Midbrain (tissue), 1 donor: ENCODE results near the gene IL20RB.
"Not testable (repeated sequence)": the region's sequence is repeated elsewhere in the genome, so short reads cannot be mapped to it uniquely, and the experiment has no call there.

Source experiments
- DNase-seq: peaks from one replicate; lab custom pipeline; 2025; lab: John Stamatoyannopoulos, UW

IL20RB gene

DNA sequence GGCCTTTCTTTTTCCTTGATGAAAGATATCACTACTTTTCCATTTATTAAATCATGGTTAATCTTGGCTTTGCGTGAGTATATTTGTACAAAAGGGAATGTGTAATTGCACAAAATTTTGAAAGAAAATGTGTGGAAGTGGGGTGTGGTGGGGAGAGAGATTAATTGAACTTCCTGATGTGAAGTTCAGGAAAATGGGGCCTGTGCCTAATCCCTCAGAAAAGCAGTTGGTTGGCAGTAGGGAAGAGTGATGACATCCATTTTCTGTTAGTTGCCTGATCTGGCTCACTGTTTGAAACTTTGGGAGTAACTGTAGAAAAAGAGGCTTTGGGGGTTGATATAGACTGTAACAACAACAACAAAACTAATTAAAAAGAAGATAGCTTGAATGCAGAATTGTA, 10.8 kb upstream of the IL20RB start:
- DNase-seq, result no peak

DNA sequence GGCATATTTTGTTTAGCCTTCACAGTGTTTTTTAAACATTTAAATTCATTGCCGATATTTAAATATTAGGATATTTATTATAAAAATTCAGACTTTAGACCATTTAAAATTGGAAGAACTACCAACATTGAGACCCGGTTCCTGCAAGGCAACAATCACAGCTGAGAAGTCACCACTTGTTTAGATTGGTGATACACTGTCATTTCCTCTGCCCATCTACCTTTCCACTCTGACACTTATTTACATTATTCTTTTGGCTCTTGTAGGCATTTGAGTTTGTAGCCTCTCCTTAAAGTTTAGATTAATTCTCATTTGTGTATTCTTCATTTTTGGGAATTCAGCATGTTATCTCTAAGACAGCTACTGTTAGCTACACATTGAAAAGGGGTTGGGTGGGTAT, 10.3 kb upstream of the IL20RB start:
- no peak for DNase-seq

DNA sequence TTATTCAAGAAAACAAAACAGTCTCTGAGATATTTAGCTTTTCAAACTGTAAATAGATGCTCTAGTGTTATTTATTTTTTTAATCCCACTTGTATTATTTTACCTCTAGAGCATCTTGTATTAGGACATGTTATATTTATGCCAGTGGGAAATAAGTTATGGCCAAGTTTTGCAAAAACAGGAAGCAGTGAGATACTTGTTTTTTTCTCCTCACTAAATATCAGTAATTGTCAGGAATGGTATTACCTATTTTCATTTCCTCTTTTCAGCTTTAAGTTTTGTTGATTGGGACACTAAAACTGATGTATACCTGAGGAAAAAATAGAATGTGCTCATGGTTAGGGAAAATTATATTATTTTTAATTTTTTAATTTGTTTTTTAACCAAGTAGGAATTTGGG, 8.6 kb upstream of the IL20RB start:
- DNase-seq, result no peak

DNA sequence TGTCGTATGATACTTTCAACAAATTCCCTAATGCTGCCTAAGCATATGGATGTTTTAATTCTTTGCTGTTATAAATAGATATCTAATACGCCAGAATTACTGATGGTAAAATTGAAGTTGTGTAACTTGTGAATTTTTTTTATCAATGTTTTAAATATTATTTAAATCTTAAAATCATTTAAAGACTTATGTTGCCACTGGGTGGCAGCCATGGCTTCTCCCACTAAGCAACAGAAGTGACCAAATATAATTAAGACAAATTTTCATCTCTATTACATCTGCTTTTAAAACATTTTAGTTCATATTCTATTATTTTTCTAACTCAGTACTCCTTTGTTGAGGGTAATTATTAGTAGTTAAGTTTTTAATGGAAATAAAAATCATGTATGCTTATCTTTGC, 8.1 kb upstream of the IL20RB start:
- no peak for DNase-seq

DNA sequence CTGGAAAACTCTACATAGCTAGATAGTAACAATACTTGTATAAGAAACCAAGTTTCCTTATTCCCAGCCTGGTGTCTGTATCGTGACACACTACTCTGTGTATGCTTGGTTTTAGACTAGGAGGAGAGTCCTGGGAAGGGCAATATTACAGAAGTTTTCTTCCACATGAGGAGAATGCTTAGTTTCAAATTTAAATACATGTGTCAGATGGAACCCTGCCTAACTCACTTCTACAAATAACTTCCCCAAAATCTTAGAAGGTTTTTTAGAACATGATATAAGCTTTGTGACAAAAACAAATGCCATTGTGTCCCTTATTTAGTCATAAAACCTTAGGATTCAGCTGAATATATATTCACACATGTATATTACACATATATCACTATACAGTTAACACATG, 7.2 kb upstream of the IL20RB start:
- no peak for DNase-seq

DNA sequence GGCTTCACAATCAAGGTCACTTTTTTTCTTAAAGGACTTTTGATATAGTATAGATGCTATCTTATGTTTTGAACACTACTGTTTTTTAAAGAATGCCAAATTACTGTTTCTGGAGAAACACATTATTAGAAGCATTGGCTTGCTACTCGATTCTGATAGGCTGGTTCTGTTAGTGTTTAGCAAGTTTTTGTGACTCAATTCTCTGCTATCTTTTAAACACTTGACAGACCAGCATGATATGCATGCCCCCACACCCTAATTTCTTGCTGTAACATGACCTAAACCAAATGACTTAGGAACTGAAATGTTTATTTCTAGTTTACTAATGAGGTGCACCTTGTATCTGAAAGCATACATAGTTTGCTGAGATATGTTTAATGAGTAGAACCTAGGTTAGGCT, 5.5 kb upstream of the IL20RB start:
- no peak for DNase-seq

DNA sequence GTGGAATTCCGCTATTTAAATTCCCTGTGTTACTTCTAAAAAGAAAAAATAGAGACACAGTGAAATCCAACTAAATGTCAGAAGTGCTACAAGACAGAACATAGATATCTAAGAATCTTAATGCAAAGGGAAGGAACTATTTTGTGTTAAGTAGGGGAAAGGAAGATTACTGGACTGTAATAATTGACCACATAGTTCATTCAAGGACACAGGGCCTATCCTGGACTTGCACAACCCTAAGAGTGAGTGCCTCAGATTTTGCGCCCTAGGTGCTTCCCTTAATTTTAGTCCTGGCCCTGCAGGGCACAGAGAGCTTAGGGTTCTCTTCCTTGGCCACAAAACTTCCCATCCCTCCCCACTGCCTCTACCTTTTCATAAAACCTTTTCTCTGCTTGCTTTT, 3.5 kb upstream of the IL20RB start:
- no peak for DNase-seq

DNA sequence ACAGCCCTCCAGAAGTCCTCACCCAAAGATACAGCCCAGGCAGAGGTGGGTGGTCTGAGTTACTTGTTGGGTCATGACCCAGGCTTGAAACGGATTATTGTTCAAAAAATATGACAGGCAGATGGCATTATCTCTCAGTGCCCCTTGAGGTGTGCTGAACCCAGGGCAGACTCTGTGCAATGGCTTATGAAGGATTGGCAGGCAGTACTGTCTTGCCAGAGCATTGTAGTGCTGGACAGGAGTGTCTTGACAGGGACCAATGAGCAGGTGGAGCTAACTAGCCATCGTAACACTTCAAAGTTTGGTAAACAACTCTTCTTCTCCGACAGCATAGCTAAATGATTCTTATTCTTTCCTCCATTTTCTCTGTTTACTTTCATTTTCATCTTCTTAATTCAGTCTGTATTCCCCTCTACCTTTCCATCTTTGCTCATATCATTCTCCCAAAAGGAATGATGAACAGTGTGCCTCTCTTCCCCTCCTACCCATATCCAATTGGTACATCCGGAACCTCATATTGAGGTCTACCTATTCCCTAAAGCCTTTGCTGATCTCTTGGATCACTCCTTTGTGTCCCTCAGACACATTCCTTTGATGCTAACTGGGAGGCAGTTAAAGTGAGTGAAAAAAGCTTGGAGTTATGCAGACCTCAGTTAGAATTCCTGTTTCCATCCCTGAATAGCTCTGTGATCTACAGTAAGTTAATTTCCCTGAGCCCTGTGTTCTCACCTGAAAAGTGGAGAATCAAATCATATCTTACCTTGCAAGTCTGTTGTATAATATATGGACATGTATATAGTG, 2.6 kb upstream of the IL20RB start:
- DNase-seq, result no peak

DNA sequence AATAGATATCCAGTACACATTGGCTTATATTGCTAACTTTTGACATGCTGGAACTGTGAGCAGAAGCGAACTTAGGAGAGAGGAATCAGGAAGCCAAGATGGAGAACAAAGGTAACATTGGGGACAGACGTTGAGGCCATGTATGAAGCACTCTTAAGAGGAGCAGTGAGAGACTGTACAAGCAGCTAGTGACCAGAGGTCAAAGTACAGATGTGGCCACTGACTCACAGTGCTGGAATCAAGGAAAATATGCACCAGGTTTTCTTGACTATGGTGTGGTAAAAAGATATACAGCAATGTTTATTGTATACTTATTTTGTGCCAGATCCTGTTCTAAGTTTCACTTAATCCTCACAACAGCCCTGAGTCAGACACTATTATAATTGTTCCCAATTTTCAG, 2.0 kb upstream of the IL20RB start:
- no peak for DNase-seq

DNA sequence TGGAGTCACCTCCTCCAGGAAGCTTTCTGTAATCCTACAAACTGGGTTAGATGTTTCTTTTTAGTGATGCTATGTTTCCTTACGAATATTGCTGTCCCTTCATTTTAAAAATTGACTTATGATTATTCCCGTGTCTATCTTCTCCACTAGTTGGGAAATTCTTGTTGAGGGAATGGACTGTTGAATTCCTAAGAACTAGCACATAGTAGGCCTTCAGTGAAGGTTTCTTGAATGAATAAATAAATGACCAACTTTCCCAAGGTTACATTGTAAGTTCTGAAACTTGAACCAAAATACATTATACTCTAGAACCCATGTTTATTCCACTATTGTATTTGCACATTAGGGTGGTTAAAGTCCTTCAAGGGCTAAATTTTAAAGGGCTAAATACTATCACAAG, 812 bp upstream of the IL20RB start:
- no peak for DNase-seq

DNA sequence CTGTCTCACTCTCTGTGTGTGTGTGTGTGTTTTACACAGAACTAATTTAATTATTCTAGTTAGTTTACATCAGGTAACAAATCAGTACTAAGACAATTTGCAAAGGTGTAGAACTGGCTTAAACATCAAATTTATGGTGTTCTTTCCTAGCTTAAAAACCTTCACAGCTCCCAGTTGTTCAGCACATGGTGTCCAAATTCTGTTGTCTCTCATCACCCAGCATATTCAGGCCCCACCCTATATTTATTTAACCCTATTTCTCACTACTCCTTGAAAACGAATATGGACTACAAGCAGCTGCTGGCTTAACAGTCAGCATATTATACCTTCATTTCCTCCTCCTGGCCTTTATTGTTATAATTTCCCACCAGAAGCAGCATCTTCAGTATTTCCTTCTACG, 1.2 kb downstream of the IL20RB start:
- no peak for DNase-seq

DNA sequence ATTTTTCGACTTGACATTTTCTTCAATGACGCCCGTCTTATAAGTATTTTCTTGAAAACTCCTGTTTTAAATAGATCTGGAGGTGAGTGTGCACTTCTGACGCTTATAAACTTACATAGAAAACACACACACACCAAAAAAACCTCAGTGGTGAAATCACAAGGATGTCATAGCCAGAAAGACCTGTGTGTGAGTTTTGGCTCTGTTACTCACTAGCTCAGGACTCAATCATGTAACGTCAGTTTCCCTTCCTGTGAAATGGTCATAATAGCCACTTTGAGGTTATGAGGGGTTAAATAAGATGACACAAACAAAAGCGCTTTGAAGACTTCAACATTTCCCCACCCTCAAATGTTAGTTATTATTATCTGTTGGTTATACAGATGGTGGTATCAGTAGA, 1.8 kb downstream of the IL20RB start:
- no peak for DNase-seq

DNA sequence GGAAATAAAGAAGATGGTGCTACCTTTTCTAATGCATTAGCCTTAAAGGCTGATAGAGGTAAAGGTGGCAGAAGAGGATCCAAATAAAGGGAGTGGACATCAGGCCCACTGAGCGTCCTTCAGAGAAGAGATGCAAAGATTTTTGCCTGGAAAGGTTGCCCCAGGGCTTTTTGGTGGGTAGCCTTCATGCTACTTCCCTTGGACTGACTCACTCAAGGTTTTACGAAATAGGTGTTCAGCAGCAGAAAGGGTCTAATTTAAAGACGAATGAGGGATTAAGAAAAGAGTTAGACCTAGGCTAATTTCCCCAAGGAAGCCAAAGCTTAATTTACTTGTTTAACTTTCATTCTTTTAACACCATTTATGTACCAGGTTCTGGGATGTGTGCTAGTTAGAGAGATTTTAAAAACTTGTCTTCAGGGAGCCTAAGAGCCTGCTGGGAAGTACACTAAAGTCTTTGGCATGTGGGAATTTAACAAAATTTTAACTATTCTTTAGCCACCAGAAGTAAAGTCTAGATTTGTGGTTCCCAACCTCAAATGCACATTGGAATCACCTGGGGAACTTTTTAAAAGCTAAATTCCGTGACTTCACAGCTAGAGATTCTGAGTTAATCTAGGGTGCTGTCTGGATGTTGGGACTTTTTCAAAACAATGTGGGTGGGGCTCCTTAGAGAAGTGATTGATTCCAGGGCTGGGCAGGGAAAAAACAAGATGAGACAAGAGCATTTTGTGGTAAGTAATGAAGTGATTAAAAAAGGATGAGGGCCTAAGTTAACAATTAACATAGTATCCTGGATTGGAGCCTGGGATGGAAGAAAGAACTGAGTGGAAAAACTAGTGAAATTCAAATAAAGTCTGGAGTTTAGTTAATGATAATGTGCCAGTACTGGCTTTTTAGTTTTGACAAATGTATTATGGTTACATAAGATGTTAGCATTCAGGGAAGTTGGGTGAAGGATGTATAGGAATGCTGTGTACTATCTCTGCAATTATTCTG, 3.4 kb downstream of the IL20RB start:
- no peak for DNase-seq

DNA sequence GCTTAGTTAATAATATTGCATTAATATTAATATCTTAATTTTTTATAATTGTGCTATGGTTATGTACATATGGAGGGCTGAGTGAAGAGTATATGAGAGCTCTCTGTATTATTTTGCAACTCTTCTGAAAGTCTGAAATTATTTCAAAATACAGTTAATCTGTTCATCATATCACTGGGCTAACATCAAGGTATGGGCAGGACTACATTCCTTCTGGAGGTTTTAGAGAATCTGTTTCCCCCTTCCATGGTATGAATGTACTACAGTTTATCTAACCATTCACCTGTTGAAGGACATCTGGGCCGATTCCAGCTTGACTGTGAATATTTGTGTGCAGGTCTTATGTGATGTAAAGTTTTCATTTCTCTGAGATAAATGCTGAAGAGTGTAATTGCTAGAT, 5.1 kb downstream of the IL20RB start:
- DNase-seq, result no peak

DNA sequence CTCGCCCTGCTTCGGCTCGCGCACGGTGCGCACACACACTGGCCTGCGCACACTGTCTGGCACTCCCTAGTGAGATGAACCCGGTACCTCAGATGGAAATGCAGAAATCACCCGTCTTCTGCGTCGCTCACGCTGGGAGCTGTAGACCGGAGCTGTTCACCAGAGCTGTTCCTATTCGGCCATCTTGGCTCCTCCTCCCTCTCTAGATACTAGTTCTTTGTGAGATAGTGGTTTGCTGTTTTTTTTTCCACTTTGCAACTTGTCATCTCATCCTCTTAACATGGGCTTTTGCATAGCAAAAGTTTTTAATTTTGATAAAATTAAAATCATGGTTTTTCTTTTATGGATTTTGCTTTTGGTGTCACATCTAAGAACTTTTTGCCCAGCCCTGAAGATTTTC, 11.8 kb downstream of the IL20RB start:
- DNase-seq, result not testable (repeated sequence)

DNA sequence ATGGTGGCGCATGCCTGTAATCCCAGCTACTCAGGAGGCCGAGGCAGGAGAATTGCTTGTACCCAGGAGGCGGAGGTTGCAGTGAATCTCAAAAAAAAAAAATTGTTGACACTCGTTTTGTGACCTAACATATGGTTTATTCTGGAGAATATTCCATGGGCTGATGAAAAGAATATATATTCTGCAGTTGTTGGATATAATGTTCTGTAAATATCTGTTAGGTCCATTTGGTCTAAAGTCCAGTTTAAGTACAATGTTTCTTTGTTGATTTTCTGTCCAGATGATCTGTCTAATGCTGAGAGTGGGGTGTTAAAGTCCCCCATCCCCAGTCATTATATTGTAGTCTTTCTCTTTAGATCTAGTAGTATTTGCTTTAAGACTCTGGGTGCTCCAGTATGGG, 15.6 kb downstream of the IL20RB start:
- DNase-seq, result no peak

DNA sequence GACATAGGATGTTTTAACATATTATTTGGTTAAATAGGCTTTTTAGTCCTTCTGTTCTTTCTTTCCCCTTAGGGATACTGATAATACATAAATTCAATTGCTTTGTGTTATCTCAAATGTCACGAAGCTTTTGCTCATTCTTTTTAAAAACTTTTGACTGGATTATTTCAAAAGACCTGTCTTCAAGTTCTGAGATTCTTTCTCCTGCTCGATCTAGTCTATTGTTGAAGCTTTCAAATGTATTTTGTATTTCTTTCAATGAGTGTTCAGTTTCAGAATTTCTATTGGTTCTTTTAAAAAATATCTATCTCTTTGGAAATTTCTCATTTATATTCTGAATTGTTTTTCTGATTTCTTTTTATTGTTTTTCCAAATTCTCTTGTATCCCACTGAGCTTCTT, 16.9 kb downstream of the IL20RB start:
- DNase-seq, result no peak

DNA sequence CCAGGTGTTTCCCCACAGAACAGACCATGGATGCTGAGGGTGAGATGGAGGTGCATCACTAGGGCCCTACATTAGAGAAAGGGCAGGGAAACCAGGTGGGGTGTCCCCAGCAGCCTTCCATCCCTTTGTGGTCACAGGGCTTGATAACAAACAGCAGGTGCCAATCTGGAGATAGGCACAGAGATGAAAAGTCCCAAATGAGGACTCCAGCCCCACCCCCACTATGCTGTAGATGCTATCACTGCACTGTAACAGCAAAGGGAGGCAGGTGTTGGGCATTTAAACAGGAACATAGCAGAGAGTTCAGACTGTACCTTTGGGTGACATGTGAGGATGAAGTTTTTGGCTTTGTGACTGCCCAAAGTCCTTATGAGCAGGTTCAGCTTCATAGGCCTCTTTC, 21.4 kb downstream of the IL20RB start:
- DNase-seq, result no peak

DNA sequence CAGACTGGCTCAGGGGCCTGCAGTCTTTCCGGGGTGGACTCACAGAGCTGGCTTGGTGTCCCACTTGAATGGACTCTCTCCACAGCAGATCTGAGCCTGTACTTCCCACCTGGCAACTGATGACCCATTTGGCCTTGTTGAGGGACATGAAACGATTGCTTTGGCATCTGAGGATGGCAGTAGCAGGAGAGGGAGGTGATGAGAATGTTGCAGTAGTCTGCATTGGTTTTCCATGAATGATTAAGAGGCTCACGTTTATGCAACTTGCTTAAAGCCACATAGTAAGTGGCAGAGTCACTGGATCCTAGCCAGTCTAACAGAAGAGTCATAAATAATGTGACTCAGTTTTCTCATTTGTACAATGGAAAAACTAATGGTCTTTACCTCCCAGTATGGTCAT, 21.9 kb downstream of the IL20RB start:
- no peak for DNase-seq

DNA sequence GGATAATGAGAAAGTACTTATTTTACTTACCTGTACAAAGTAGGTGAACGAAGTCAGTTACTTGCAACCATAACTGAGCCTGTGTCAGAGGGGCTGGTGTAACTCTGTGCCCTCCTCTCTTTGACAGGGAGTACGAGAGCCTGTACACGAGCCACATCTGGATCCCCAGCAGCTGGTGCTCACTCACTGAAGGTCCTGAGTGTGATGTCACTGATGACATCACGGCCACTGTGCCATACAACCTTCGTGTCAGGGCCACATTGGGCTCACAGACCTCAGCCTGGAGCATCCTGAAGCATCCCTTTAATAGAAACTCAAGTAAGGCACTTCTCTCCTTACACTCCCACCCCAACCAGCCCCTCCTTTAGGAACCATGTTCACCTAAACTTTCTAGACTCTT, 24.2 kb downstream of the IL20RB start:
- no peak for DNase-seq

DNA sequence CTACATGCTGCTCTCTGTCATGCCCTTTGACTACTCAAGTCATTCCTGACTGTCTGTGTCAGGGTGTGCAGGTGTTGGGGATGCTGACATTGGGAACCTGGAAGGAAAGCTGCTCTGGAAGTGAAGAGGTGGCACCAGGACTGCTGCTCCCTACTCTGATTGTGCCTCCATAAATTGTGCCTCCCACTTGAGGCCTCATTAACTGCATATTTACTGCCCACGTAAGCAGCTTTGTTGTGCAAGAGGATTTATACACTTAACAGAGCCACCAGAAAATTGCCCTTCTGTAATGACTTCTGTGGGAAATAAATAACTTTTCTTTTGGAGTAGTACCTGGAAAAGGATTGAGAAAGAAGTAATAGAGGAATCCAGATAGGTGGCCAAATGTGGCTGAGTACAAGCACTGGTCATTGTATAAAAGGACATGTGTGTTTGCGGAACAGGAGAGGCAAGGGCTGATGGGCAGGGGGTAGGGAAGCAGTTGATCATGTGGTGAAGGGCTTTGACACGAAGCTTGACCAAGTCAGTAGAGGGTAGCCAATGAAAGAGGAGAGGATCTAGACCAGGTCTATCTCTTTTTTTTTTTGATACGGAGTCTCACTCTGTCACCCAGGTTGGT, 24.8 kb downstream of the IL20RB start:
- no peak for DNase-seq

DNA sequence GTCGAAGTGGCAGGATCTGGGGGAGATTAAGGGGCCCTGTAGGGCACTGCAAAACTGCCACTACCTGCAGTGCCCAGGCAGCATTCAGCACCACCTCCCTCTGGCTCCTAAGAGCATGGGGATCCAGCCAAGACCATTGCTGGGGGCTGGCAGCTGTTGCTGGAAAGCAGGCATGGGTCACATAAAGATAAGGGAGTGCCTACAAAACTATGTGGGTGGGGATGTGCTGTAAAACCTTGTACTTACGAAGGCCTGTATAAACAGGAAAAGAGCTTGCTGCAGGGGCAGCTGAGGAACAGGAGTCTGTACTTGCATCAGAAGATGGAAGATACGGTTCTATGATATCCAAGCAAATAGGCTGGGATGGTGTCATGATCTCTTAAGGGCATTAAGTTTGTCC, 27.1 kb downstream of the IL20RB start:
- DNase-seq, result no peak
